ENCODE measurements around the gene CACNA1E. TPM values are rescaled to one million over a fixed set of nuclear protein-coding genes. Genes with fewer than 3 reads are reported as not detected.

CACNA1E gene
- total RNA-seq, 6 donors from 2014 or later, result 0.17 to 1.4 (median 0.51) TPM

DNA sequence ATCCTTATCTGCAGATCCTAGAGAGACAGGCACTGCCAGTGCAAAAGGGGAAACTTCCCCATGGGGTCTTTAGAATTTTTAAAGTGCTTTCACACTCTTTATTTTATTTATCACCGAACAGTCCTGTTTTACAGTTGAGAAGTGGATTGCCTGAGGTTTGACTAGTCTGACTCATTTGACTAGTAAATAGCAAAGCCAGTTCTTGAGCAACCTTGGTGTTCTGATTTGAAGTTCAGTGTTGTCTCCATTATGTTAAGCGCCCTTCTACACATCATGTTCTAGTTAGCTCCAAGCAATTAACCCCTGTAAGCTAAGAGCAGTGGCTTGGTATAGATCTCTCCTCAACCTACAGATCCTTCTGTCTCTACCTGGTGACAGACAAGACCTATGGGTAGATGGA, 262.9 kb downstream of the CACNA1E start:
- H3K4me3 ChIP-seq, result no peak overlapping the region
- H3K36me3 ChIP-seq, result no peaks in the 10 kb centered on the region
- H3K27ac ChIP-seq, result no peak overlapping the region
- no peaks in the 10 kb centered on the region for H3K27me3 ChIP-seq
- H3K4me1 ChIP-seq, result peaks cover 0 to 4% (median 0%) of the 10 kb centered on the region in 4 donors
- TF ChIP-seq EP300 (IDR thresholded peaks at IDR 0.05) (no peak), CTCF (IDR thresholded peaks at IDR 0.05) (no peak), POLR2AphosphoS5 (IDR thresholded peaks at IDR 0.05) (no peak), POLR2A (IDR thresholded peaks at IDR 0.05) (no peak)
- DNase-seq, result no peak
- WGBS, 2 donors, result 68 to 70% methylated on average over 2 of the region's 2 CpGs
- no peaks in the 10 kb centered on the region for H3K9me3 ChIP-seq
- no peak for ATAC-seq (ENCODE audit: low FRiP score in 2 of 2)

DNA sequence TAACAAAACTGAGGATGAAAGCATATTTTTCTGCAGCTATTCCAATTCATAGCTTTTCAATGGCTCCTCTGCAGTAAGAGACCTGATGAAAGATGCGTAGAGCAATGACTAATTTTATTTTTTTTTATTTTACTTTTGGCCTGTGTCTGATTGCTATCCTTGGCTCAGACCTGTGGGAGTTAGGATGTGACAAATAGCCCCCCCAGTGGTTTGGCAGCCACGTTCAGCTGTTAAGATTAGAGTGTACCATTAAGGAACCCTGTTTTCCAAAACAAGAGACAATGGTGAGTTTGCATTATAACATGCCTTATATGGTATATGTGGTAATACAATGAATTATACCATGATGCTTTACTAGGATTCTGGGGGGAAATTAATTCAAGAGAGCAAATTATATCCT, 264.7 kb downstream of the CACNA1E start:
- TF ChIP-seq POLR2AphosphoS5 (IDR thresholded peaks at IDR 0.05), result no peak
- TF ChIP-seq CTCF (IDR thresholded peaks at IDR 0.05), result no peak
- TF ChIP-seq EP300 (IDR thresholded peaks at IDR 0.05), result no peak
- TF ChIP-seq POLR2A (IDR thresholded peaks at IDR 0.05), result no peak
- H3K36me3 ChIP-seq, result no peaks in the 10 kb centered on the region
- 65 to 69% methylated on average over 2 of the region's 2 CpGs for WGBS, 2 donors
- DNase-seq, result no peak
- no peaks in the 10 kb centered on the region for H3K4me1 ChIP-seq
- no peaks in the 10 kb centered on the region for H3K9me3 ChIP-seq
- no peak for ATAC-seq (ENCODE audit: low FRiP score in 2 of 2)
- no peak overlapping the region for H3K27ac ChIP-seq
- H3K27me3 ChIP-seq, result no peaks in the 10 kb centered on the region
- H3K4me3 ChIP-seq, result no peak overlapping the region

DNA sequence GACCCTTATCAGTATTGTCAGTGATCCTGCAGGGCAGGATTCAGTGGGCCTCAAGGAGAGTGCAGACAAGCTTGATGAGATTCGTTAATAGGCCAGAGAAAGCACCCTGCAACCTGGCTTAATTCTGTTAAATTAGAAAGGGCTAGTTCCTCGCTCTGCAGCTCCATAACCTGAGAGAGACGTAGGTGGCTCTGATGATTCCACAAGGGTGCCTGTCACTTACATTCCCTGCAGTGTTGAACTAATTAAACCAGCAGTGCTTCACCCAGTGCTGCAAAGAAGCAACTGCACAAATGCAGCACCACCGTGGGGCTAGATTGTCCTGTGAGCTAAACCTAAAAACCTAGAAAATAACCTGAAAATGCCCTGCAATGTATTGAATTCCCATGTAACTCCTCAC, 270.8 kb downstream of the CACNA1E start:
- no peaks in the 10 kb centered on the region for H3K36me3 ChIP-seq
- no peak for TF ChIP-seq POLR2A (IDR thresholded peaks at IDR 0.05)
- TF ChIP-seq EP300 (IDR thresholded peaks at IDR 0.05), result no peak
- TF ChIP-seq CTCF (IDR thresholded peaks at IDR 0.05), result no peak
- no peak for TF ChIP-seq POLR2AphosphoS5 (IDR thresholded peaks at IDR 0.05)
- H3K27ac ChIP-seq, result no peak overlapping the region
- no peaks in the 10 kb centered on the region for H3K4me1 ChIP-seq
- DNase-seq, result no peak
- no peak overlapping the region for H3K4me3 ChIP-seq
- no peak for ATAC-seq (ENCODE audit: low FRiP score in 2 of 2)
- 80 to 85% methylated on average over 4 of the region's 4 CpGs for WGBS, 2 donors
- no peaks in the 10 kb centered on the region for H3K9me3 ChIP-seq
- H3K27me3 ChIP-seq, result no peaks in the 10 kb centered on the region

DNA sequence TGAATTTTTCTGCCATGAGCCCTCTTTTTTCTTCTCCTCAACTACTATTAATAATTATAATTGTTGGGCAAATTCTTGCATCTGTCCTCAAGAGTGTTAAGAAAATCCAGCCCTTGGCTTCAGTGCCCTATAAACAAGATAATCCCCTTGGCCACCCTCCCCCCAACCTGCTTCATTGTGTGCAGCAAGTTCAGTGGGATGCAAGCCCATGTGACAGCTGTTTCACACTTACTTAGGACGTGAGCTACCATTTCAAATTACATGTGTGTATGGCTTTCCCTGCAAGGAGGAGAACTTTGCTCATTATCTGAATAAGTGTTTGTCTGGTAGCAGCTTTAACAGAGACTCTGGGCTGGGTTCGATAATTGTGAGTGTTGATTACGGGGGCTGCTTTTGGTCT, 276.2 kb downstream of the CACNA1E start:
- Histone ChIP-seq H3K9me3 (no peaks in the 10 kb centered on the region), H3K4me1 (no peaks in the 10 kb centered on the region), H3K36me3 (no peaks in the 10 kb centered on the region), H3K27ac (no peak overlapping the region), H3K27me3 (no peaks in the 10 kb centered on the region), H3K4me3 (no peak overlapping the region)
- ATAC-seq (ENCODE audit: low FRiP score in 2 of 2) (no peak), DNase-seq (no peak)
- TF ChIP-seq EP300 (IDR thresholded peaks at IDR 0.05) (no peak), POLR2AphosphoS5 (IDR thresholded peaks at IDR 0.05) (no peak), CTCF (IDR thresholded peaks at IDR 0.05) (no peak), POLR2A (IDR thresholded peaks at IDR 0.05) (no peak)
- WGBS, 2 donors, result 64 to 67% methylated on average over 3 of the region's 3 CpGs

DNA sequence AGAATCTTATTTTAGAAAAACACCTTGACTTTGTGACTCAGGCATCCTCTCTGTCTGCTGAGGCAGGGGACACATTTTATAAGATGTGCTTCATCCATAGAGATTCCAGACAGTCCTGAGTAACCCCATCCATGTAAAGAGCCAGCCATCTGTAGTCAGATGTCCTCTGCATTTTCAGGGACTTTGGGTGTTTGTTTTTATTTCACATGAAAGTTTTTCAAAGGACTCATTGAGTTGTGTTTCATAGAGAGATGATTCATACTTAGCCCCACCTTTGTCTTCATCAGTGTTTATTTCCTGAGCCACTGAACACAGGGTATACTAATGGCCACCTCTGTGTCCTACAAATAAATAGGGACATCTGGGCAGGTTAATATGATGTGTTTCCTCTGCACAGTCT, 280.4 kb downstream of the CACNA1E start:
- Histone ChIP-seq H3K9me3 (no peaks in the 10 kb centered on the region), H3K27me3 (no peaks in the 10 kb centered on the region), H3K4me1 (no peaks in the 10 kb centered on the region), H3K4me3 (no peak overlapping the region), H3K36me3 (no peaks in the 10 kb centered on the region), H3K27ac (no peak overlapping the region)
- TF ChIP-seq POLR2A (IDR thresholded peaks at IDR 0.05), result no peak
- no peak for TF ChIP-seq CTCF (IDR thresholded peaks at IDR 0.05)
- DNase-seq (no peak), ATAC-seq (ENCODE audit: low FRiP score in 2 of 2) (no peak)
